H1 (cell line): ENCODE results near the gene PMFBP1. TPM values are rescaled to one million over a fixed set of nuclear protein-coding genes. Genes with fewer than 3 reads are reported as not detected.

ENCODE experiments used
- CTCF ChIA-PET: fragments of 300-600 bp; sonication (Branson Sonifier 250); formaldehyde crosslinking; loops from one replicate; lab custom pipeline; 2021; ENCODE audit not compliant: partially characterized antibody; lab: Charles Lee
- POLR2A ChIA-PET: fragments of 300-600 bp; sonication (Branson Sonifier 250); formaldehyde crosslinking; loops from one replicate; lab custom pipeline; 2021; ENCODE audit warnings: inconsistent platforms; ENCODE audit not compliant: partially characterized antibody; lab: Charles Lee
- DNase-seq, 2 experiments: peaks; one replicate each; pipeline versions ENCODE4 v3.0.0 to v3.0.0-alpha.2; 2010 to 2022; ENCODE audit warnings: low spot score in 2 of 2, low read depth in 1 of 2, mixed read lengths in 1 of 2
- FAIRE-seq: peaks from 2 replicates; lab custom pipeline; 2011; peaks lifted over from hg19 to GRCh38; lab: Jason Lieb, UNC
- H2AFZ ChIP-seq: 2 replicates; pipeline ENCODE4 v1.8.1; 2012; ENCODE audit warnings: low read length, inconsistent platforms
- H2AK5ac ChIP-seq: 2 replicates; pipeline ENCODE4 v1.6.1; 2013; ENCODE audit warnings: low read depth, low read length
- H2BK120ac ChIP-seq: replicated peaks from 2 replicates; pipeline ENCODE3; 2013; ENCODE audit warnings: low read depth, low read length, inconsistent platforms
- H2BK12ac ChIP-seq: 2 replicates; pipeline ENCODE4 v1.6.1; 2013; ENCODE audit warnings: low read depth, low read length
- H2BK15ac ChIP-seq: 2 replicates; pipeline ENCODE4 v1.6.1; 2013; ENCODE audit warnings: low read length
- H2BK20ac ChIP-seq: 2 replicates; pipeline ENCODE4 v1.6.1; 2013; ENCODE audit warnings: low read length
- H2BK5ac ChIP-seq: 2 replicates; pipeline ENCODE4 v1.6.1; 2013; ENCODE audit warnings: low read depth, low read length
- H3K14ac ChIP-seq: 2 replicates; pipeline ENCODE4 v1.6.1; 2013; ENCODE audit warnings: inconsistent platforms; ENCODE audit not compliant: insufficient read length
- H3K18ac ChIP-seq: 2 replicates; pipeline ENCODE4 v1.6.1; 2013; ENCODE audit warnings: low read length; ENCODE audit errors: extremely low read depth
- H3K23ac ChIP-seq: 2 replicates; pipeline ENCODE4 v1.6.1; 2013; ENCODE audit warnings: inconsistent platforms; ENCODE audit not compliant: insufficient read length
- H3K23me2 ChIP-seq: 2 replicates; pipeline ENCODE4 v1.6.1; 2013; ENCODE audit warnings: low read depth, low read length
- H3K27ac ChIP-seq: 2 replicates; pipeline ENCODE4 v1.6.1; 2011; ENCODE audit warnings: low read depth, low read length, inconsistent platforms
- H3K27me3 ChIP-seq, 4 experiments: replicated peaks in 1 of 4; 1 replicate in 1 of 4; 2 replicates in 3 of 4; pipeline versions ENCODE4 v1.6.1 to v1.8.1; 2011 to 2013; ENCODE audit warnings: low read length in 3 of 4, mild to moderate bottlenecking in 3 of 4, inconsistent platforms in 2 of 4, mixed read lengths in 2 of 4, moderate library complexity in 1 of 4; ENCODE audit not compliant: control insufficient read depth in 3 of 4, insufficient read depth in 3 of 4; ENCODE audit errors: extremely low read depth in 1 of 4
- H3K36me3 ChIP-seq, 4 experiments: 2 replicates each; pipeline versions ENCODE4 v1.6.1 to v1.8.1; 2011 to 2013; ENCODE audit warnings: mild to moderate bottlenecking in 4 of 4, low read length in 3 of 4, moderate library complexity in 2 of 4, control low read depth in 1 of 4, inconsistent platforms in 1 of 4; ENCODE audit not compliant: insufficient read depth in 4 of 4, control insufficient read depth in 2 of 4
- H3K4ac ChIP-seq: replicated peaks from 2 replicates; pipeline ENCODE3; 2013; ENCODE audit warnings: low read length, low read depth, mixed read lengths, inconsistent platforms; ENCODE audit not compliant: insufficient read length
- H3K4me1 ChIP-seq, 4 experiments: replicated peaks in 1 of 4; 1 replicate in 1 of 4; 2 replicates in 3 of 4; pipeline versions ENCODE4 v1.6.1 to v1.8.1; 2011 to 2013; ENCODE audit warnings: low read length in 3 of 4, inconsistent platforms in 2 of 4, mixed read lengths in 1 of 4; ENCODE audit not compliant: insufficient read depth in 4 of 4, control insufficient read depth in 3 of 4
- H3K4me2 ChIP-seq, 2 experiments: 2 replicates each; pipeline versions ENCODE4 v1.6.1 to v1.8.1; 2011 to 2013; ENCODE audit warnings: low read depth in 2 of 2, low read length in 2 of 2, control low read depth in 1 of 2, inconsistent platforms in 1 of 2, mild to moderate bottlenecking in 1 of 2; ENCODE audit not compliant: insufficient read depth in 1 of 2
- H3K4me3 ChIP-seq, 4 experiments: fragments of 200-600, 300-600 bp in 1 of 4; sonication (generic), shearing (Covaris generic), sonication (Bioruptor Twin) in 1 of 4; 2 replicates each; pipeline versions ENCODE4 v1.5.1 to v1.8.1; 2011 to 2016; ENCODE audit warnings: low read length in 4 of 4, low read depth in 3 of 4, control low read depth in 2 of 4, inconsistent platforms in 2 of 4, mild to moderate bottlenecking in 2 of 4, mixed read lengths in 1 of 4, moderate library complexity in 1 of 4; ENCODE audit not compliant: insufficient read depth in 2 of 4; ENCODE audit errors: extremely low read depth in 1 of 4
- H3K56ac ChIP-seq: replicated peaks from 2 replicates; pipeline ENCODE3; 2013; ENCODE audit warnings: low read depth, mild to moderate bottlenecking, mixed read lengths, low read length, inconsistent platforms; ENCODE audit not compliant: insufficient read length
- H3K79me1 ChIP-seq: 2 replicates; pipeline ENCODE4 v1.6.1; 2013; ENCODE audit warnings: low read depth, low read length, control low read depth
- H3K79me2 ChIP-seq, 2 experiments: 2 replicates each; pipeline versions ENCODE4 v1.6.1 to v1.8.1; 2012 to 2013; ENCODE audit warnings: low read length in 2 of 2, mild to moderate bottlenecking in 2 of 2, inconsistent platforms in 1 of 2; ENCODE audit not compliant: insufficient read depth in 2 of 2, control insufficient read depth in 1 of 2
- H3K9ac ChIP-seq, 4 experiments: replicated peaks in 1 of 4; 1 replicate in 1 of 4; 2 replicates in 3 of 4; pipeline versions ENCODE4 v1.6.1 to v1.8.1; 2011 to 2013; ENCODE audit warnings: low read depth in 3 of 4, low read length in 3 of 4, control low read depth in 2 of 4, mild to moderate bottlenecking in 2 of 4, moderate library complexity in 2 of 4, inconsistent platforms in 1 of 4; ENCODE audit errors: extremely low read depth in 1 of 4
- H3K9me3 ChIP-seq, 2 experiments: 2 replicates each; pipeline versions ENCODE4 v1.6.1 to v1.8.1; 2012 to 2013; ENCODE audit warnings: mild to moderate bottlenecking in 2 of 2, moderate library complexity in 2 of 2, control low read depth in 1 of 2, inconsistent platforms in 1 of 2, low read depth in 1 of 2, low read length in 1 of 2, mixed read lengths in 1 of 2; ENCODE audit not compliant: insufficient read depth in 2 of 2
- H4K20me1 ChIP-seq, 2 experiments: replicated peaks in 1 of 2; 2 replicates each; pipeline versions ENCODE3 to v1.8.1; 2011 to 2013; ENCODE audit warnings: inconsistent platforms in 2 of 2, low read length in 2 of 2, mild to moderate bottlenecking in 1 of 2; ENCODE audit not compliant: insufficient read depth in 2 of 2, control insufficient read depth in 1 of 2
- H4K5ac ChIP-seq: 2 replicates; pipeline ENCODE4 v1.6.1; 2013; ENCODE audit warnings: low read length, low read depth, mixed read lengths, inconsistent platforms; ENCODE audit not compliant: insufficient read length
- H4K8ac ChIP-seq: 2 replicates; pipeline ENCODE4 v1.8.0; 2013; ENCODE audit warnings: mild to moderate bottlenecking, moderate library complexity, low read length, inconsistent platforms; ENCODE audit not compliant: insufficient read depth; ENCODE audit errors: extremely low read depth
- H4K91ac ChIP-seq: replicated peaks from 2 replicates; pipeline ENCODE3; 2013; ENCODE audit warnings: low read length, mixed read lengths, inconsistent platforms; ENCODE audit not compliant: insufficient read length
- CTBP2 ChIP-seq: IDR thresholded peaks from 2 replicates; pipeline ENCODE4 v1.7.0; 2011; ENCODE audit warnings: borderline replicate concordance, mild to moderate bottlenecking, moderate library complexity, mixed read lengths, low read length; ENCODE audit not compliant: insufficient read depth, insufficient read length
- NANOG ChIP-seq: IDR thresholded peaks from 2 replicates; pipeline ENCODE4 v1.6.1; 2011; ENCODE audit warnings: low read length, low read depth, mild to moderate bottlenecking, inconsistent platforms; ENCODE audit not compliant: insufficient read depth, poor library complexity, severe bottlenecking
- WGBS, 2 experiments: shearing (Covaris generic) in 1 of 2; methylation state at CpG; one replicate each; pipeline versions ENCODE4 v1.1.6 to v1.1.7; 2013 to 2015; ENCODE audit warnings: low lambda C conversion rate in 2 of 2, mixed read lengths in 2 of 2, inconsistent platforms in 1 of 2, low coverage in 1 of 2, missing lambda C conversion rate in 1 of 2; ENCODE audit not compliant: insufficient replicate concordance in 2 of 2, insufficient coverage in 1 of 2, insufficient read length in 1 of 2; ENCODE audit errors: extremely low coverage in 1 of 2, missing lambda C conversion rate in 1 of 2; 5-methylcytosine and 5-hydroxymethylcytosine counted together
- polyA plus RNA-seq, 7 experiments: library from polyadenylated mRNA; depleted of rRNA in 3 of 7; stranded (reverse) in 5 of 7; unstranded in 2 of 7; fragments of >200 nt in 5 of 7; fragments of 200-250 nt in 2 of 7; gene quantifications; 1 replicate in 5 of 7; 2 replicates in 1 of 7; 4 replicates in 1 of 7; pipeline versions ENCODE4 v1.2.1 to v1.2.3, GENCODE V29; 2011 to 2013; ENCODE audit warnings: missing spikeins in 2 of 7, mixed read lengths in 2 of 7
- total RNA-seq: library from RNA; stranded (reverse); fragmentation: NEBNext Ultra II Directional; extraction: Animal tissue kit (Norgen Biotek cat#: 25700); gene quantifications from 2 replicates; pipeline ENCODE4 v1.2.1, GENCODE V29; 2021

Gene PMFBP1
- total and polyA plus RNA-seq, 2 of the 8 experiments (the other 6 are each of a cell fraction or from before 2014, with no cell fraction given), result 0.32 to 1.6 TPM

DNA sequence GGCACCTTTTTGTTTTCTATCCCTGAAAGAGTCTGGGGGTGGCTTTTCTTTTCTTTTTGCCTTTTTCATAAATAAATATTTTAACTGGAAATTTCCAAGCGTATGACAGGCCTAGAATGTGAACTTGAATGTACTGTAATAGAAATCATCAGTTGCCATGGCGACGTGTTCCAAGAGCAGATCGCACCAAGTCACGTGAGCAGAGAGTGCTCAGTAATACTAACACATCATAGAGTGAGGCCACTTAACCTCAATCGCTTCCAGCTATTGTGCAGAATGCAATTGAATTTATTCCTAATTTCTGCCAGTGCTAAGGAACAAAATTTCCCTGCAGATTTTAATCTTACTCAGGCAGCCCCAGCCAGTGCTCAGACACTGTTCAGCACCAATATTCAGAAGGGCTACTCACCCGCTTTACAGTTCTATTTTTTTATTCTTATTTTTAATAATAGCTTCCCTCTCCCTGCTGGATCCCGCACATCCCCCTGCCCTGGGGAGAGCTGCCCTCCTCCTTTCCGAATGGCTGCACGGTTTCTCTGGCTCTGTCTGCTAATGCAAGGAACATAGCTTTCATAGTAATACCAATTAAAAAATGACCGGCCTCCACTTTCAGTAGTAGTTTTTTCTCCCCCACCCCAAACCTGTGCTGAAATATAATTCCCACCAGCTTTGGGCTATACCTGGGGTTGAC lies 26.2 kb upstream of the PMFBP1 start:
- Histone ChIP-seq H3K56ac (no peak overlapping the region), H2BK5ac (no peak overlapping the region), H2BK12ac (no peak overlapping the region), H3K79me2 (no peaks in the 10 kb centered on the region), H3K14ac (no peak overlapping the region), H3K23me2 (no peaks in the 10 kb centered on the region), H3K9me3 (no peaks in the 10 kb centered on the region), H3K4ac (no peak overlapping the region), H4K20me1 (no peaks in the 10 kb centered on the region), H2BK15ac (no peak overlapping the region), H2BK120ac (no peak overlapping the region), H3K4me3 (no peak overlapping the region), H3K79me1 (no peaks in the 10 kb centered on the region), H2AK5ac (no peak overlapping the region), H3K4me2 (no peak overlapping the region), H4K5ac (no peak overlapping the region), H3K9ac (no peak overlapping the region), H4K91ac (no peak overlapping the region), H3K27ac (no peak overlapping the region), H3K23ac (no peak overlapping the region), H3K4me1 (peaks cover 2 to 4% (median 2%) of the 10 kb centered on the region in 4 experiments; a peak in 4 of 7 replicates), H3K27me3 (no peaks in the 10 kb centered on the region), H4K8ac (no peak overlapping the region), H3K36me3 (no peaks in the 10 kb centered on the region), H3K18ac (no peak overlapping the region), H2AFZ (no peak overlapping the region; the same call in 1 of the 2 replicates), H2BK20ac (no peak overlapping the region)
- no peak for DNase-seq
- ChIA-PET POLR2A (no interaction called here), CTCF (interaction anchor here (0.6 to 1.6 kb wide), 6 partner anchors 9 to 1697 kb away, joined by 3 to 6 read pairs (median 5); no protein-coding TSS in a partner anchor)
- TF ChIP-seq CTBP2 (no peak), NANOG (no peak)
- FAIRE-seq, result no peak
- WGBS, 2 experiments, result 87% methylated on average over 11 of the region's 11 CpGs; no CpG with 5 or more reads in 1 of the 2 experiments
